Measurements from ENCODE around the gene FAM241A. TPM values are rescaled to one million over a fixed set of nuclear protein-coding genes. Genes with fewer than 3 reads are reported as not detected.

Gene FAM241A
- total RNA-seq, 1 donor from 2014 or later, result 0.09 TPM

- no peaks in the 10 kb centered on the region for H3K4me1 Mint-ChIP-seq
- TF ChIP-seq CTCF (conservative IDR thresholded peaks at IDR 0.05), result no peak
- DNase-seq (ENCODE audit: low read depth, low spot score), result no peak
- no peaks in the 10 kb centered on the region for H3K36me3 Mint-ChIP-seq (ENCODE audit: low read depth)
- H3K9me3 Mint-ChIP-seq, result no peaks in the 10 kb centered on the region
- no peaks in the 10 kb centered on the region for H3K27me3 Mint-ChIP-seq (ENCODE audit: low read depth)
- no peak overlapping the region for H3K27ac Mint-ChIP-seq (ENCODE audit: unreplicated experiment)
- no peak overlapping the region for H3K4me3 Mint-ChIP-seq
Measured at GRCh38 chr4:112184438-112184837, 39.2 kb downstream of the FAM241A start.

- Mint-ChIP-seq H3K9me3 (no peaks in the 10 kb centered on the region), H3K4me3 (no peak overlapping the region), H3K27ac (ENCODE audit: unreplicated experiment) (no peak overlapping the region), H3K27me3 (ENCODE audit: low read depth) (no peaks in the 10 kb centered on the region), H3K36me3 (ENCODE audit: low read depth) (no peaks in the 10 kb centered on the region), H3K4me1 (no peaks in the 10 kb centered on the region)
- TF ChIP-seq CTCF (conservative IDR thresholded peaks at IDR 0.05), result no peak
- no peak for DNase-seq (ENCODE audit: low read depth, low spot score)
Measured at GRCh38 chr4:112185334-112185733, 40.1 kb downstream of the FAM241A start.

GRCh38 chr4:112185740-112186670 is 40.8 kb downstream of the FAM241A start:
- no peaks in the 10 kb centered on the region for H3K9me3 Mint-ChIP-seq
- no peaks in the 10 kb centered on the region for H3K4me1 Mint-ChIP-seq
- no peak overlapping the region for H3K4me3 Mint-ChIP-seq
- H3K27me3 Mint-ChIP-seq (ENCODE audit: low read depth), result no peaks in the 10 kb centered on the region
- H3K36me3 Mint-ChIP-seq (ENCODE audit: low read depth), result no peaks in the 10 kb centered on the region
- DNase-seq (ENCODE audit: low read depth, low spot score), result no peak
- no peak for TF ChIP-seq CTCF (conservative IDR thresholded peaks at IDR 0.05)
- H3K27ac Mint-ChIP-seq (ENCODE audit: unreplicated experiment), result no peak overlapping the region

GRCh38 chr4:112189754-112190153 is 44.5 kb downstream of the FAM241A start:
- Mint-ChIP-seq H3K4me1 (no peaks in the 10 kb centered on the region), H3K27ac (ENCODE audit: unreplicated experiment) (no peak overlapping the region), H3K36me3 (ENCODE audit: low read depth) (no peaks in the 10 kb centered on the region), H3K9me3 (no peaks in the 10 kb centered on the region), H3K27me3 (ENCODE audit: low read depth) (no peaks in the 10 kb centered on the region), H3K4me3 (no peak overlapping the region)
- no peak for DNase-seq (ENCODE audit: low read depth, low spot score)
- peak; percentile 24 for TF ChIP-seq CTCF (conservative IDR thresholded peaks at IDR 0.05)

GRCh38 chr4:112190684-112191083 is 45.4 kb downstream of the FAM241A start:
- Mint-ChIP-seq H3K27ac (ENCODE audit: unreplicated experiment) (no peak overlapping the region), H3K9me3 (no peaks in the 10 kb centered on the region), H3K4me3 (no peak overlapping the region), H3K27me3 (ENCODE audit: low read depth) (no peaks in the 10 kb centered on the region), H3K36me3 (ENCODE audit: low read depth) (no peaks in the 10 kb centered on the region), H3K4me1 (no peaks in the 10 kb centered on the region)
- no peak for TF ChIP-seq CTCF (conservative IDR thresholded peaks at IDR 0.05)
- no peak for DNase-seq (ENCODE audit: low read depth, low spot score)
